ENCODE data around the gene WNT6. TPM values are rescaled to one million over a fixed set of nuclear protein-coding genes. Genes with fewer than 3 reads are reported as not detected.

The WNT6 gene
- polyA plus RNA-seq, 4 donors = 0.13 to 0.57 (median 0.41) TPM

GRCh38 chr2:218889937-218890336 is 30.3 kb downstream of the WNT6 start:
- DNase-seq (ENCODE audit: low read depth in 4 of 4, low spot score in 2 of 4) = no peak

GRCh38 chr2:218890369-218890768 is 30.8 kb downstream of the WNT6 start:
- DNase-seq (ENCODE audit: low read depth in 4 of 4, low spot score in 2 of 4) = no peak

GRCh38 chr2:218891275-218892135 is 31.9 kb downstream of the WNT6 start:
- no peak for DNase-seq (ENCODE audit: low read depth in 4 of 4, low spot score in 2 of 4)

GRCh38 chr2:218892693-218893348 is 33.2 kb downstream of the WNT6 start:
- no peak for DNase-seq (ENCODE audit: low read depth in 4 of 4, low spot score in 2 of 4)

- no peak for DNase-seq (ENCODE audit: low read depth in 4 of 4, low spot score in 2 of 4)
Observed at GRCh38 chr2:218893349-218894150, 33.9 kb downstream of the WNT6 start.

- DNase-seq (ENCODE audit: low read depth in 4 of 4, low spot score in 2 of 4) = no peak
Observed at GRCh38 chr2:218894151-218894879, 34.7 kb downstream of the WNT6 start.

GRCh38 chr2:218894880-218895157 is 35.2 kb downstream of the WNT6 start:
- no peak for DNase-seq (ENCODE audit: low read depth in 4 of 4, low spot score in 2 of 4)

GRCh38 chr2:218895326-218895725 is 35.7 kb downstream of the WNT6 start:
- DNase-seq (ENCODE audit: low read depth in 4 of 4, low spot score in 2 of 4) = no peak

GRCh38 chr2:218895759-218896500 is 36.3 kb downstream of the WNT6 start:
- DNase-seq (ENCODE audit: low read depth in 4 of 4, low spot score in 2 of 4) = no peak

- no peak for DNase-seq (ENCODE audit: low read depth in 4 of 4, low spot score in 2 of 4)
Observed at GRCh38 chr2:218896501-218897393, 37.1 kb downstream of the WNT6 start.

GRCh38 chr2:218897394-218898108 is 37.9 kb downstream of the WNT6 start:
- no peak for DNase-seq (ENCODE audit: low read depth in 4 of 4, low spot score in 2 of 4)

- no peak for DNase-seq (ENCODE audit: low read depth in 4 of 4, low spot score in 2 of 4)
Observed at GRCh38 chr2:218898109-218898878, 38.7 kb downstream of the WNT6 start.

- DNase-seq (ENCODE audit: low read depth in 4 of 4, low spot score in 2 of 4) = no peak
Observed at GRCh38 chr2:218899147-218899546, 39.5 kb downstream of the WNT6 start.

- DNase-seq (ENCODE audit: low read depth in 4 of 4, low spot score in 2 of 4) = no peak
Observed at GRCh38 chr2:218902427-218902826, 42.8 kb downstream of the WNT6 start.

- no peak for DNase-seq (ENCODE audit: low read depth in 4 of 4, low spot score in 2 of 4)
Observed at GRCh38 chr2:218904176-218904575, 44.6 kb downstream of the WNT6 start.

GRCh38 chr2:218908721-218909619 is 49.4 kb downstream of the WNT6 start:
- peak; percentile 82 to 89 (median 85) for DNase-seq (ENCODE audit: low read depth in 4 of 4, low spot score in 2 of 4)

- no peak for DNase-seq (ENCODE audit: low read depth in 4 of 4, low spot score in 2 of 4)
Observed at GRCh38 chr2:218910741-218911140, 51.1 kb downstream of the WNT6 start.
